IMR-90 (cell line): ENCODE data around the gene CTDSP1. TPM values are rescaled to one million over a fixed set of nuclear protein-coding genes. Genes with fewer than 3 reads are reported as not detected.
A peak's percentile ranks its signal among the peaks of the same experiment; 100 is the strongest.

Source experiments
- ATAC-seq: fragments of 200-7000 bp; cut with Tn5 transposase; 2 replicates; pipeline ENCODE4 v1.9.1; 2020; ENCODE audit warnings: low read depth, mild to moderate bottlenecking, moderate library complexity
- BruUV-seq: library from RNA; stranded (reverse); fragments of 400-500 nt; replicated peaks from 2 replicates; lab custom pipeline; 2021; lab: Mats Ljungman, UMichigan
- CTCF ChIA-PET: fragments of 300-600 bp; formaldehyde crosslinking; extraction: SDS; loops from one replicate; lab custom pipeline; 2021; ENCODE audit warnings: antibody characterized with exemption; lab: Yijun Ruan, JAX
- POLR2A ChIA-PET: fragments of 300-600 bp; sonication (Branson Sonifier 250); formaldehyde crosslinking; loops from one replicate; lab custom pipeline; 2022; ENCODE audit warnings: antibody characterized with exemption; ENCODE audit not compliant: unreplicated experiment; lab: Charles Lee
- DNase-seq: peaks from one replicate; pipeline ENCODE4 v3.0.0; 2013
- H2AFZ ChIP-seq: replicated peaks from 2 replicates; pipeline ENCODE3; 2013; ENCODE audit warnings: low read length, mild to moderate bottlenecking; ENCODE audit not compliant: poor library complexity
- H2AK5ac ChIP-seq: 2 replicates; pipeline ENCODE4 v1.6.1; 2013; ENCODE audit warnings: low read depth, low read length, inconsistent platforms
- H2AK9ac ChIP-seq: replicated peaks from 2 replicates; pipeline ENCODE3; 2013; ENCODE audit warnings: mild to moderate bottlenecking, low read depth, low read length, moderate library complexity; ENCODE audit not compliant: poor library complexity
- H2BK120ac ChIP-seq: 2 replicates; pipeline ENCODE4 v1.6.1; 2013; ENCODE audit warnings: low read depth, low read length, inconsistent platforms
- H2BK15ac ChIP-seq: 3 replicates; pipeline ENCODE4 v1.6.1; 2013; ENCODE audit warnings: low read depth, low read length, inconsistent platforms
- H2BK20ac ChIP-seq: 2 replicates; pipeline ENCODE4 v1.6.1; 2013; ENCODE audit warnings: low read depth, mild to moderate bottlenecking, inconsistent platforms, low read length, moderate library complexity
- H2BK5ac ChIP-seq: 2 replicates; pipeline ENCODE4 v1.6.1; 2013; ENCODE audit warnings: mild to moderate bottlenecking, low read depth, low read length, inconsistent platforms; ENCODE audit not compliant: poor library complexity, severe bottlenecking
- H3K14ac ChIP-seq: replicated peaks from 2 replicates; pipeline ENCODE4 v1.6.1; 2013; ENCODE audit warnings: low read depth, low read length, inconsistent platforms
- H3K18ac ChIP-seq: 2 replicates; pipeline ENCODE4 v1.6.1; 2013; ENCODE audit warnings: low read depth, low read length, control low read depth
- H3K23ac ChIP-seq: 2 replicates; pipeline ENCODE4 v1.6.1; 2013; ENCODE audit warnings: low read depth, low read length, inconsistent platforms
- H3K27ac ChIP-seq: 2 replicates; pipeline ENCODE4 v1.5.1; 2013; ENCODE audit warnings: mild to moderate bottlenecking, control low read depth, low read length; ENCODE audit not compliant: insufficient read depth
- H3K27me3 ChIP-seq: 2 replicates; pipeline ENCODE4 v1.6.1; 2013; ENCODE audit warnings: low read length; ENCODE audit not compliant: control insufficient read depth, insufficient read depth
- H3K36me3 ChIP-seq: 2 replicates; pipeline ENCODE4 v1.6.1; 2013; ENCODE audit warnings: low read length, mixed read lengths; ENCODE audit not compliant: control insufficient read depth, insufficient read depth
- H3K4ac ChIP-seq: 2 replicates; pipeline ENCODE4 v1.6.1; 2013; ENCODE audit warnings: low read depth, low read length, inconsistent platforms
- H3K4me1 ChIP-seq: 2 replicates; pipeline ENCODE4 v1.6.1; 2013; ENCODE audit warnings: low read length, mixed read lengths; ENCODE audit not compliant: control insufficient read depth, insufficient read depth
- H3K4me2 ChIP-seq: 2 replicates; pipeline ENCODE4 v1.6.1; 2013; ENCODE audit warnings: low read depth, mild to moderate bottlenecking, control low read depth, low read length, moderate library complexity
- H3K4me3 ChIP-seq: 2 replicates; pipeline ENCODE4 v1.5.1; 2013; ENCODE audit warnings: low read depth, mild to moderate bottlenecking, control low read depth, low read length, moderate library complexity; ENCODE audit not compliant: insufficient read depth
- H3K56ac ChIP-seq: 2 replicates; pipeline ENCODE4 v1.6.1; 2013; ENCODE audit warnings: low read length, inconsistent platforms; ENCODE audit not compliant: insufficient read depth; ENCODE audit errors: extremely low read depth
- H3K79me1 ChIP-seq, 2 experiments: 2 replicates each; pipeline ENCODE4 v1.6.1; 2013; ENCODE audit warnings: low read length in 2 of 2, inconsistent platforms in 1 of 2, low read depth in 1 of 2
- H3K9ac ChIP-seq: 2 replicates; pipeline ENCODE4 v1.6.1; 2013; ENCODE audit warnings: low read depth, low read length, control low read depth
- H3K9me1 ChIP-seq: 2 replicates; pipeline ENCODE4 v1.6.1; 2013; ENCODE audit warnings: low read length, inconsistent platforms; ENCODE audit not compliant: insufficient read depth
- H3K9me3 ChIP-seq: 2 replicates; pipeline ENCODE4 v1.6.1; 2013; ENCODE audit warnings: low read length; ENCODE audit not compliant: control insufficient read depth, insufficient read depth
- H4K20me1 ChIP-seq: 2 replicates; pipeline ENCODE4 v1.6.1; 2013; ENCODE audit warnings: low read length, inconsistent platforms; ENCODE audit not compliant: insufficient read depth
- H4K5ac ChIP-seq: 2 replicates; pipeline ENCODE4 v1.6.1; 2013; ENCODE audit warnings: mild to moderate bottlenecking, low read depth, low read length, control low read depth
- H4K8ac ChIP-seq, 2 experiments: 2 replicates each; pipeline ENCODE4 v1.6.1; 2013; ENCODE audit warnings: low read depth in 2 of 2, low read length in 2 of 2, control low read depth in 1 of 2, inconsistent platforms in 1 of 2
- H4K91ac ChIP-seq: 2 replicates; pipeline ENCODE4 v1.6.1; 2013; ENCODE audit warnings: low read depth, low read length, inconsistent platforms; ENCODE audit not compliant: insufficient read depth
- BHLHE40 ChIP-seq: fragments of 150-350 bp; IDR thresholded peaks from 2 replicates; pipeline ENCODE4 v1.6.1; 2016; ENCODE audit warnings: mild to moderate bottlenecking, low read depth, low read length
- CEBPB ChIP-seq: IDR thresholded peaks from 2 replicates; pipeline ENCODE4 v1.6.1; 2012; ENCODE audit warnings: low read depth, low read length, improper control_type of control experiment
- CHD1 ChIP-seq: IDR thresholded peaks from 2 replicates; pipeline ENCODE4 v1.6.1; 2012; ENCODE audit warnings: low read depth, low read length, improper control_type of control experiment
- MAFK ChIP-seq: IDR thresholded peaks from 2 replicates; pipeline ENCODE4 v1.6.1; 2012; ENCODE audit warnings: low read depth, low read length, improper control_type of control experiment
- MAZ ChIP-seq: IDR thresholded peaks from 2 replicates; pipeline ENCODE4 v1.6.1; 2012; ENCODE audit warnings: low read depth, mild to moderate bottlenecking, low read length, improper control_type of control experiment, moderate library complexity, borderline replicate concordance
- NFE2L2 ChIP-seq: fragments of 150-350 bp; IDR thresholded peaks from 2 replicates; pipeline ENCODE4 v1.6.1; 2016; ENCODE audit warnings: low read depth, mild to moderate bottlenecking, low read length
- POLR2A ChIP-seq: IDR thresholded peaks from 2 replicates; pipeline ENCODE4 v1.6.1; 2012; ENCODE audit warnings: mild to moderate bottlenecking, low read depth, low read length
- RAD21 ChIP-seq: IDR thresholded peaks from 2 replicates; pipeline ENCODE4 v1.6.1; 2012; ENCODE audit warnings: low read length, improper control_type of control experiment
- RFX5 ChIP-seq: IDR thresholded peaks from 2 replicates; pipeline ENCODE4 v1.8.0; 2012; ENCODE audit warnings: low read depth, mild to moderate bottlenecking, low read length, moderate library complexity
- WGBS, 2 experiments: methylation state at CpG; one replicate each; pipeline versions ENCODE4 v1.1.5 to v1.1.7; 2013; ENCODE audit warnings: missing lambda C conversion rate in 2 of 2; ENCODE audit not compliant: insufficient read length in 1 of 2; ENCODE audit errors: extremely low coverage in 2 of 2; 5-methylcytosine and 5-hydroxymethylcytosine counted together
- dilution Hi-C: fragments of 300-500 bp; cut with HindIII; formaldehyde crosslinking; loops from one replicate; pipeline ENCODE4 v1.14.3; 2018; ENCODE audit warnings: low sequenced_read_pairs; ENCODE audit not compliant: unreplicated experiment
- in situ Hi-C: fragments of 300-500 bp; cut with MboI; formaldehyde crosslinking; loops from 3 replicates; pipeline ENCODE4 v1.14.3; 2019; ENCODE audit warnings: low sequenced_read_pairs, inconsistent platforms, mixed read lengths
- intact Hi-C: fragments of 100-400 bp; cut with micrococcal nuclease; formaldehyde crosslinking; loops from 2 replicates; pipeline ENCODE4 v1.10.0; 2022
- polyA plus RNA-seq, 3 experiments: library from polyadenylated mRNA; depleted of rRNA; stranded (reverse); fragments of >200 nt; gene quantifications; 2 replicates each; pipeline ENCODE4 v1.2.3, GENCODE V29; 2012; ENCODE audit warnings: low replicate concordance in 1 of 3
- total RNA-seq: library from RNA; depleted of rRNA; stranded (reverse); fragments of >200 nt; gene quantifications from 2 replicates; pipeline ENCODE4 v1.2.3, GENCODE V29; 2012
- TF ChIP-seq, protein P1 (sequence below): conservative IDR thresholded peaks from 2 replicates; pipeline ENCODE4 v1.5.1; 2012; ENCODE audit warnings: mild to moderate bottlenecking, low read depth, low read length, improper control_type of control experiment
- TF ChIP-seq, protein P2 (sequence below): fragments of 150-350 bp; IDR thresholded peaks from 2 replicates; pipeline ENCODE4 v1.6.1; 2016; ENCODE audit warnings: low read depth, mild to moderate bottlenecking, low read length, moderate library complexity, borderline replicate concordance

Gene CTDSP1
- total and polyA plus RNA-seq, 2 of the 4 experiments (the other 2 are of a cell fraction): 19.7 to 64.3 TPM

DNA sequence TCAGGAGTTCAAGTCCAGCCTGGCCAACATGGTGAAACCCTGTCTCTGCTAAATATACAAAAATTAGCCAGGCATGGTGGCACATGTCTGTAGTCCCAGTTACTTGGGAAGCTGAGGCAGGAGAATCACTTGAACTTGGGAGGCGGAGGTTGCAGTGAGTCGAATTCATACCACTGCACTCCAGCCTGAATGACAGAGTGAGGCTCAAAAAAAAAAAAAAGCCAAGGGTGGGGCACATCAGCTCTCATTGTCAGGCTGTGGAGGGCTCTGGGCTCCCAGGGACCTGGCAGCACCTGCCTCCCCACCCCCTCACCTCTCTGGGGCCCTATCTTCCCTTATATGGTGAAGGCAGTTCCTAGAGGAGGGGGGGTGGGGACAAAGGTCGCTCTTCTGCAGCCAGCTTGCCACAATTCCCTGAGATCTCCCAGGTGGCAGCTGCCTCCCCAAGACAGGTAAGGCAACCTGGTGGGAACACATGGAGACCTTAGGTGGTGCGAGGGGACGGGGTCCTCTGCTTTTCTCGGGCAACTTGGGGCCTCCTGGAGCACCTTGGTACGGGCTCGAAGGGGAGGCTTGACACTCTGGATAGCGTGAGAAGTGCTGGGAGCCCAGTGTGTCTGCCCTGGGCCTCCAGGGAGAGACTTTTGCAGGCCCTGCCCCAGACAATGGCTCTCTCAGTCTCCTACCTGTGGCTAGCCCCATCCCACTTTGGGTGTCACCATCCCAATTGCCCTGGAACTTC is 19.2 kb downstream of the CTDSP1 start, which contains the start of gene VIL1:
TSS of gene VIL1 (plus strand) at position 407 of the 742 bp plus-strand sequence. CDS start 4,656 bp downstream, outside the sequence.
- DNase-seq (no peak), ATAC-seq (no peak)
- H3K9ac ChIP-seq: no peak within 1 kb of the TSS
- H3K27me3 ChIP-seq: peaks cover 12% of the 10 kb centered on the region
- H3K4me3 ChIP-seq: no peak within 1 kb of the TSS
- H3K9me1 ChIP-seq: no peaks in the 10 kb centered on the region; the same call in 1 of the 2 replicates
- H3K4me2 ChIP-seq: no peak within 1 kb of the TSS
- H4K5ac ChIP-seq: no peak within 1 kb of the TSS
- no peaks in the 10 kb centered on the region for H3K36me3 ChIP-seq
- TF ChIP-seq MAFK (no peak), CEBPB (no peak), RAD21 (no peak), BHLHE40 (no peak), NFE2L2 (no peak), RFX5 (no peak), MAZ (no peak), CHD1 (no peak), POLR2A (no peak)
- TF ChIP-seq, protein P1, sequence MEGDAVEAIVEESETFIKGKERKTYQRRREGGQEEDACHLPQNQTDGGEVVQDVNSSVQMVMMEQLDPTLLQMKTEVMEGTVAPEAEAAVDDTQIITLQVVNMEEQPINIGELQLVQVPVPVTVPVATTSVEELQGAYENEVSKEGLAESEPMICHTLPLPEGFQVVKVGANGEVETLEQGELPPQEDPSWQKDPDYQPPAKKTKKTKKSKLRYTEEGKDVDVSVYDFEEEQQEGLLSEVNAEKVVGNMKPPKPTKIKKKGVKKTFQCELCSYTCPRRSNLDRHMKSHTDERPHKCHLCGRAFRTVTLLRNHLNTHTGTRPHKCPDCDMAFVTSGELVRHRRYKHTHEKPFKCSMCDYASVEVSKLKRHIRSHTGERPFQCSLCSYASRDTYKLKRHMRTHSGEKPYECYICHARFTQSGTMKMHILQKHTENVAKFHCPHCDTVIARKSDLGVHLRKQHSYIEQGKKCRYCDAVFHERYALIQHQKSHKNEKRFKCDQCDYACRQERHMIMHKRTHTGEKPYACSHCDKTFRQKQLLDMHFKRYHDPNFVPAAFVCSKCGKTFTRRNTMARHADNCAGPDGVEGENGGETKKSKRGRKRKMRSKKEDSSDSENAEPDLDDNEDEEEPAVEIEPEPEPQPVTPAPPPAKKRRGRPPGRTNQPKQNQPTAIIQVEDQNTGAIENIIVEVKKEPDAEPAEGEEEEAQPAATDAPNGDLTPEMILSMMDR: no peak
- TF ChIP-seq, protein P2, sequence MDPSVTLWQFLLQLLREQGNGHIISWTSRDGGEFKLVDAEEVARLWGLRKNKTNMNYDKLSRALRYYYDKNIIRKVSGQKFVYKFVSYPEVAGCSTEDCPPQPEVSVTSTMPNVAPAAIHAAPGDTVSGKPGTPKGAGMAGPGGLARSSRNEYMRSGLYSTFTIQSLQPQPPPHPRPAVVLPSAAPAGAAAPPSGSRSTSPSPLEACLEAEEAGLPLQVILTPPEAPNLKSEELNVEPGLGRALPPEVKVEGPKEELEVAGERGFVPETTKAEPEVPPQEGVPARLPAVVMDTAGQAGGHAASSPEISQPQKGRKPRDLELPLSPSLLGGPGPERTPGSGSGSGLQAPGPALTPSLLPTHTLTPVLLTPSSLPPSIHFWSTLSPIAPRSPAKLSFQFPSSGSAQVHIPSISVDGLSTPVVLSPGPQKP: no peak
- H3K56ac ChIP-seq: no peak within 1 kb of the TSS
- peak within 1 kb of the TSS; percentile 51 for H2AFZ ChIP-seq
- ChIA-PET POLR2A (no interaction called here), CTCF (interaction anchor here (0.7 kb wide), 1 partner anchor 253 kb away, joined by 3 read pairs; no protein-coding TSS in a partner anchor)
- H3K9me3 ChIP-seq: no peaks in the 10 kb centered on the region
- intact Hi-C loops (no loop called here), dilution Hi-C loops (no loop called here), in situ Hi-C loops (no loop called here)
- H3K14ac ChIP-seq: no peak within 1 kb of the TSS
- H3K23ac ChIP-seq: no peak within 1 kb of the TSS
- H2BK120ac ChIP-seq: no peak within 1 kb of the TSS
- H3K27ac ChIP-seq: no peak within 1 kb of the TSS
- no peak within 1 kb of the TSS for H2BK15ac ChIP-seq
- no peak within 1 kb of the TSS for H4K8ac ChIP-seq
- H3K18ac ChIP-seq: no peak within 1 kb of the TSS
- BruUV-seq: no TSS peak
- no peaks in the 10 kb centered on the region for H3K4me1 ChIP-seq
- H4K20me1 ChIP-seq: no peaks in the 10 kb centered on the region
- no peak within 1 kb of the TSS for H2AK5ac ChIP-seq
- H3K4ac ChIP-seq: no peak within 1 kb of the TSS
- no peak within 1 kb of the TSS for H2BK5ac ChIP-seq
- no peak within 1 kb of the TSS for H2BK20ac ChIP-seq
- no peak within 1 kb of the TSS for H2AK9ac ChIP-seq
- no peaks in the 10 kb centered on the region for H3K79me1 ChIP-seq
- no peak within 1 kb of the TSS for H4K91ac ChIP-seq
- WGBS, 2 experiments: 87% methylated on average over 3 of the region's 9 CpGs; no CpG with 5 or more reads in 1 of the 2 experiments
